Liver (tissue), 9 donors: Measurements from ENCODE around the gene TIE1. TPM values are rescaled to one million over a fixed set of nuclear protein-coding genes. Genes with fewer than 3 reads are reported as not detected.

Source experiments
- DNase-seq: peaks from one replicate; pipeline ENCODE4 v3.0.0-alpha.2; 2017; ENCODE audit warnings: low spot score
- H3K27ac ChIP-seq, 2 donors: one replicate each; pipeline ENCODE4 v1.7.0; 2013; ENCODE audit warnings: inconsistent platforms in 2 of 2, low read length in 2 of 2, control low read depth in 1 of 2, low read depth in 1 of 2, mild to moderate bottlenecking in 1 of 2
- H3K27me3 ChIP-seq, 4 donors: one replicate each; pipeline versions ENCODE4 v1.6.1 to v1.7.0; 2013; ENCODE audit warnings: low read length in 3 of 4, inconsistent platforms in 1 of 4, mild to moderate bottlenecking in 1 of 4, moderate library complexity in 1 of 4; ENCODE audit not compliant: control insufficient read depth in 4 of 4, insufficient read depth in 4 of 4
- H3K36me3 ChIP-seq, 4 donors: one replicate each; pipeline versions ENCODE4 v1.6.1 to v1.7.0; 2013; ENCODE audit warnings: low read length in 3 of 4, mild to moderate bottlenecking in 3 of 4, low read depth in 1 of 4, moderate library complexity in 1 of 4; ENCODE audit not compliant: control insufficient read depth in 4 of 4, insufficient read depth in 3 of 4
- H3K4me1 ChIP-seq, 4 donors: one replicate each; pipeline versions ENCODE4 v1.6.1 to v1.7.0; 2013; ENCODE audit warnings: low read length in 3 of 4, mild to moderate bottlenecking in 3 of 4, moderate library complexity in 1 of 4; ENCODE audit not compliant: control insufficient read depth in 4 of 4, insufficient read depth in 4 of 4
- H3K4me3 ChIP-seq, 3 donors: one replicate each; pipeline versions ENCODE4 v1.6.1 to v1.7.0; 2013; ENCODE audit warnings: low read length in 3 of 3, control low read depth in 1 of 3, low read depth in 1 of 3, mild to moderate bottlenecking in 1 of 3
- H3K9ac ChIP-seq, 2 donors: one replicate each; pipeline ENCODE4 v1.7.0; 2013; ENCODE audit warnings: low read length in 2 of 2, mild to moderate bottlenecking in 2 of 2, moderate library complexity in 2 of 2, control low read depth in 1 of 2, low read depth in 1 of 2
- H3K9me3 ChIP-seq, 4 donors: one replicate each; pipeline versions ENCODE4 v1.6.1 to v1.7.0; 2013; ENCODE audit warnings: low read length in 3 of 4; ENCODE audit not compliant: control insufficient read depth in 4 of 4
- CTCF ChIP-seq: fragments of 150-350 bp; IDR thresholded peaks from 2 replicates; pipeline ENCODE4 v1.5.1; 2017; ENCODE audit warnings: improper control_type of control experiment, low read depth, low read length; ENCODE audit not compliant: missing input control
- EGR1 ChIP-seq, 2 donors: IDR thresholded peaks; 2 replicates each; pipeline ENCODE4 v1.6.1; 2016 to 2018; ENCODE audit warnings: antibody characterized with exemption in 2 of 2, low read depth in 2 of 2
- FOXA1 ChIP-seq: IDR thresholded peaks from 2 replicates; pipeline ENCODE4 v1.6.1; 2016; ENCODE audit warnings: antibody characterized with exemption
- FOXA2 ChIP-seq: IDR thresholded peaks from 2 replicates; pipeline ENCODE4 v1.6.1; 2016; ENCODE audit warnings: antibody characterized with exemption
- GABPA ChIP-seq, 2 donors: IDR thresholded peaks in 1 of 2; conservative IDR thresholded peaks in 1 of 2; 2 replicates each; pipeline ENCODE4 v1.6.1; 2016; ENCODE audit warnings: antibody characterized with exemption in 2 of 2, mild to moderate bottlenecking in 1 of 2, moderate library complexity in 1 of 2
- HNF4A ChIP-seq, 2 donors: conservative IDR thresholded peaks; 2 replicates each; pipeline ENCODE4 v1.6.1; 2016; ENCODE audit warnings: antibody characterized with exemption in 2 of 2, mild to moderate bottlenecking in 2 of 2
- HNF4G ChIP-seq: IDR thresholded peaks from 2 replicates; pipeline ENCODE4 v1.6.1; 2016; ENCODE audit warnings: antibody characterized with exemption
- NR2F2 ChIP-seq: IDR thresholded peaks from 2 replicates; pipeline ENCODE4 v1.6.1; 2016; ENCODE audit warnings: antibody characterized with exemption
- RAD21 ChIP-seq, 2 donors: IDR thresholded peaks; 2 replicates each; pipeline ENCODE4 v1.6.1; 2016; ENCODE audit warnings: antibody characterized with exemption in 2 of 2, mild to moderate bottlenecking in 2 of 2
- REST ChIP-seq: IDR thresholded peaks from 2 replicates; pipeline ENCODE4 v1.6.1; 2016; ENCODE audit warnings: antibody characterized with exemption, mild to moderate bottlenecking
- RXRA ChIP-seq, 2 donors: IDR thresholded peaks; 2 replicates each; pipeline ENCODE4 v1.6.1; 2017 to 2018; ENCODE audit warnings: antibody characterized with exemption in 2 of 2, mild to moderate bottlenecking in 1 of 2
- SP1 ChIP-seq: IDR thresholded peaks from 2 replicates; pipeline ENCODE4 v1.6.1; 2018; ENCODE audit warnings: antibody characterized with exemption, mild to moderate bottlenecking
- TAF1 ChIP-seq: conservative IDR thresholded peaks from 2 replicates; pipeline ENCODE4 v1.6.1; 2016; ENCODE audit warnings: antibody characterized with exemption, mild to moderate bottlenecking
- YY1 ChIP-seq: IDR thresholded peaks from 2 replicates; pipeline ENCODE4 v1.6.1; 2016; ENCODE audit warnings: antibody characterized with exemption, mild to moderate bottlenecking
- ZBTB33 ChIP-seq: IDR thresholded peaks from 2 replicates; pipeline ENCODE4 v1.6.1; 2016; ENCODE audit warnings: antibody characterized with exemption
- WGBS: extraction: QIAGEN DNeasy Blood & Tissue Kit; methylation state at CpG from one replicate; pipeline ENCODE4 v1.1.7; 2013; 5-methylcytosine and 5-hydroxymethylcytosine counted together
- polyA plus RNA-seq, 2 donors: library from polyadenylated mRNA; stranded (reverse) in 1 of 2; unstranded in 1 of 2; fragments of 200-250 nt in 1 of 2; fragments of >200 nt in 1 of 2; fragmentation: Nextera tagmentation in 1 of 2; extraction: Ambion mirVana in 1 of 2; gene quantifications; one replicate each; pipeline versions ENCODE4 v1.2.1 to v1.2.3, GENCODE V29; 2013 to 2015
- total RNA-seq, 2 donors: library from RNA; depleted of rRNA; stranded (reverse); fragments of >200 nt; gene quantifications; one replicate each; pipeline ENCODE4 v1.2.3, GENCODE V29; 2014
- donor health status: healthy.
- donor health status: healthy.
- donor health status: healthy.
- donor health status: healthy.
- donor health status: healthy.

Gene TIE1
- total and polyA plus RNA-seq, 4 donors, result 3.6 to 17.6 (median 8.9) TPM

GRCh38 chr1:43308635-43309404, 8.0 kb downstream of the TIE1 start:
- no peak overlapping the region for H3K27ac ChIP-seq
- H3K9ac ChIP-seq, result no peak overlapping the region
- WGBS, result 96% methylated on average over 20 of the region's 20 CpGs

More at GRCh38 chr1:43308635-43309404, 8.0 kb downstream of the TIE1 start:
- H3K9me3 ChIP-seq, result no peaks in the 10 kb centered on the region
- H3K27me3 ChIP-seq, result no peaks in the 10 kb centered on the region
- H3K4me3 ChIP-seq, result no peak overlapping the region
- DNase-seq, result no peak
- TF ChIP-seq TAF1 (no peak), ZBTB33 (no peak), RAD21 (IDR thresholded peaks at IDR 0.05) (no peak), CTCF (no peak), FOXA2 (no peak), FOXA1 (no peak), REST (no peak), HNF4A (conservative IDR thresholded peaks at IDR 0.05) (no peak), GABPA (IDR thresholded peaks at IDR 0.05 in 1 of 2, conservative IDR thresholded peaks at IDR 0.05 in 1 of 2) (no peak), YY1 (no peak), EGR1 (IDR thresholded peaks at IDR 0.05; ENCODE audit: low read depth in 2 of 2) (no peak), RXRA (IDR thresholded peaks at IDR 0.05) (no peak), SP1 (no peak), NR2F2 (no peak), HNF4G (no peak)
- peaks cover 15 to 33% (median 25%) of the 10 kb centered on the region in 4 donors for H3K4me1 ChIP-seq
- no peaks in the 10 kb centered on the region for H3K36me3 ChIP-seq
